A549 (cell line): ENCODE results near the gene GPR139. TPM values are rescaled to one million over a fixed set of nuclear protein-coding genes. Genes with fewer than 3 reads are reported as not detected.

Experiments
- ATAC-seq, 2 experiments: fragments of 200-7000 bp in 1 of 2; fragments of >200 bp in 1 of 2; cut with Nextera tagmentation in 1 of 2; cut with Tn5 transposase in 1 of 2; 3 replicates each; pipeline versions ENCODE4 v1.8.0 to v1.9.1; 2018 to 2020; ENCODE audit warnings: mild to moderate bottlenecking in 1 of 2, moderate library complexity in 1 of 2
- CTCF ChIA-PET: fragments of 300-600 bp; sonication (Branson Sonifier 250); formaldehyde crosslinking; extraction: SDS; loops from one replicate; lab custom pipeline; 2021; ENCODE audit warnings: antibody characterized with exemption, inconsistent platforms; lab: Yijun Ruan, JAX
- POLR2A ChIA-PET: fragments of 350-600 bp; formaldehyde crosslinking; extraction: SDS; loops from one replicate; lab custom pipeline; 2021; ENCODE audit warnings: antibody characterized with exemption, inconsistent platforms; lab: Yijun Ruan, JAX
- DNase-seq, 2 experiments: peaks; one replicate each; pipeline versions ENCODE4 v3.0.0 to v3.0.0-alpha.2; 2011 to 2016; ENCODE audit warnings: low read depth in 1 of 2, low spot score in 1 of 2
- FAIRE-seq: peaks from 2 replicates; lab custom pipeline; 2011; peaks lifted over from hg19 to GRCh38; lab: Jason Lieb, UNC
- H3K27ac ChIP-seq, 2 experiments: fragments of >200 bp; sonication (Bioruptor Twin); formaldehyde crosslinking; 3 replicates each; pipeline ENCODE4 v1.5.1; 2016 to 2017
- H3K4me1 ChIP-seq: fragments of >200 bp; sonication (Bioruptor Twin); formaldehyde crosslinking; 3 replicates; pipeline ENCODE4 v1.6.1; 2016
- H3K4me2 ChIP-seq: fragments of >200 bp; sonication (Bioruptor Twin); formaldehyde crosslinking; 3 replicates; pipeline ENCODE4 v1.6.1; 2016
- H3K4me3 ChIP-seq: fragments of >200 bp; sonication (Bioruptor Twin); formaldehyde crosslinking; 3 replicates; pipeline ENCODE4 v1.5.1; 2016
- H3K9me3 ChIP-seq: fragments of >200 bp; sonication (Bioruptor Twin); formaldehyde crosslinking; 3 replicates; pipeline ENCODE4 v1.6.1; 2016
- BCL3 ChIP-seq: fragments of >200 bp; sonication (Bioruptor Twin); formaldehyde crosslinking; IDR thresholded peaks from 3 replicates; pipeline ENCODE4 v1.6.1; 2016
- BHLHE40 ChIP-seq: IDR thresholded peaks from 2 replicates; pipeline ENCODE4 v1.6.1; 2012; ENCODE audit warnings: low read depth, low read length, inconsistent platforms
- EHMT2 ChIP-seq: fragments of 200-600 bp; sonication (generic); IDR thresholded peaks from 2 replicates; pipeline ENCODE4 v1.6.1; 2016; ENCODE audit warnings: antibody characterized with exemption, low read depth, mild to moderate bottlenecking, moderate library complexity
- EP300 ChIP-seq, 2 experiments: fragments of >200 bp; sonication (Bioruptor Twin); formaldehyde crosslinking; IDR thresholded peaks; 2 replicates in 1 of 2; 3 replicates in 1 of 2; pipeline ENCODE4 v1.6.1; 2016 to 2017
- FOSB ChIP-seq: fragments of 250-450 bp; sonication (Bioruptor Pico); IDR thresholded peaks from 2 replicates; pipeline ENCODE4 v1.5.0; 2020; ENCODE audit warnings: mild to moderate bottlenecking, moderate library complexity
- GATA3 ChIP-seq: IDR thresholded peaks from 2 replicates; pipeline ENCODE4 v1.6.1; 2012; ENCODE audit warnings: borderline replicate concordance
- HDAC2 ChIP-seq: fragments of 200-600 bp; sonication (generic); IDR thresholded peaks from 2 replicates; pipeline ENCODE4 v1.6.1; 2016
- HOXB5 ChIP-seq: fragments of 250-450 bp; sonication (Bioruptor Pico); IDR thresholded peaks from 2 replicates; pipeline ENCODE4 v1.5.0; 2020; ENCODE audit warnings: mild to moderate bottlenecking, moderate library complexity
- JUN ChIP-seq, 2 experiments: fragments of >200 bp; sonication (Bioruptor Twin); formaldehyde crosslinking; IDR thresholded peaks; 2 replicates in 1 of 2; 3 replicates in 1 of 2; pipeline ENCODE4 v1.6.1; 2016 to 2017
- JUNB ChIP-seq: fragments of >200 bp; sonication (Bioruptor Twin); formaldehyde crosslinking; IDR thresholded peaks from 2 replicates; pipeline ENCODE4 v1.6.1; 2016
- KDM1A ChIP-seq: fragments of 200-600 bp; sonication (generic); IDR thresholded peaks from 2 replicates; pipeline ENCODE4 v1.6.1; 2016; ENCODE audit warnings: low read depth, mild to moderate bottlenecking
- MAFK ChIP-seq: fragments of 450-650 bp; IDR thresholded peaks from 2 replicates; pipeline ENCODE4 v1.6.1; 2014; ENCODE audit not compliant: partially characterized antibody
- MAX ChIP-seq: IDR thresholded peaks from 2 replicates; pipeline ENCODE4 v1.6.1; 2012
- MYC ChIP-seq: IDR thresholded peaks from 2 replicates; pipeline ENCODE4 v1.6.1; 2012; ENCODE audit warnings: mild to moderate bottlenecking, inconsistent platforms, low read length, improper control_type of control experiment, borderline replicate concordance
- PBX3 ChIP-seq: IDR thresholded peaks from 2 replicates; pipeline ENCODE4 v1.6.1; 2012
- PHF8 ChIP-seq: fragments of 200-600 bp; sonication (generic); IDR thresholded peaks from 2 replicates; pipeline ENCODE4 v1.6.1; 2016; ENCODE audit warnings: low read depth, mild to moderate bottlenecking, antibody characterized with exemption, moderate library complexity, borderline replicate concordance
- RAD21 ChIP-seq, 2 experiments: fragments of >200 bp in 1 of 2; sonication (Bioruptor Twin) in 1 of 2; formaldehyde crosslinking in 1 of 2; IDR thresholded peaks in 1 of 2; conservative IDR thresholded peaks in 1 of 2; 2 replicates in 1 of 2; 3 replicates in 1 of 2; pipeline ENCODE4 v1.6.1; 2012 to 2018; ENCODE audit warnings: inconsistent platforms in 1 of 2
- RCOR1 ChIP-seq: fragments of 150-350 bp; IDR thresholded peaks from 2 replicates; pipeline ENCODE4 v1.6.1; 2014; ENCODE audit warnings: antibody characterized with exemption, low read length, low read depth
- RFX5 ChIP-seq: fragments of 450-650 bp; IDR thresholded peaks from 2 replicates; pipeline ENCODE4 v1.7.1; 2014; ENCODE audit warnings: antibody characterized with exemption, mild to moderate bottlenecking, moderate library complexity
- SREBF2 ChIP-seq: fragments of 450-650 bp; IDR thresholded peaks from 2 replicates; pipeline ENCODE4 v1.6.1; 2014; ENCODE audit warnings: mild to moderate bottlenecking, moderate library complexity
- TFCP2L1 ChIP-seq: fragments of 250-450 bp; sonication (Bioruptor Pico); IDR thresholded peaks from 2 replicates; pipeline ENCODE4 v1.5.0; 2021; ENCODE audit warnings: mild to moderate bottlenecking
- TP53 ChIP-seq: fragments of 250-450 bp; sonication (Bioruptor Pico); IDR thresholded peaks from 2 replicates; pipeline ENCODE4 v1.5.0; 2021; ENCODE audit warnings: mild to moderate bottlenecking, moderate library complexity
- ZFP36 ChIP-seq: fragments of 450-650 bp; IDR thresholded peaks from 2 replicates; pipeline ENCODE4 v1.6.1; 2014; ENCODE audit warnings: borderline replicate concordance; ENCODE audit not compliant: partially characterized antibody
- WGBS: methylation state at CpG from one replicate; pipeline ENCODE4 v1.1.6; 2017; ENCODE audit errors: missing lambda C conversion rate; 5-methylcytosine and 5-hydroxymethylcytosine counted together
- polyA plus RNA-seq, 4 experiments: library from polyadenylated mRNA; depleted of rRNA in 3 of 4; stranded (reverse); fragments of >200 nt; fragmentation: RNase III in 1 of 4; extraction: RNeasy Plus Mini Kit Qiagen cat#74134 plus additional on column Dnase treatment in 1 of 4; gene quantifications; 2 replicates in 3 of 4; 3 replicates in 1 of 4; pipeline ENCODE4 v1.2.3, GENCODE V29; 2011 to 2017

Gene GPR139
- polyA plus RNA-seq, 2 of the 4 experiments (the other 2 are of a cell fraction): not detected

GRCh38 chr16:20099375-20099774, 25.7 kb upstream of the GPR139 start:
- no peaks in the 10 kb centered on the region for H3K9me3 ChIP-seq
- ChIA-PET CTCF (interaction anchor here (1.2 kb wide), 1 partner anchor 15 kb away, joined by 3 read pairs; no protein-coding TSS in a partner anchor), POLR2A (no interaction called here)
- H3K4me3 ChIP-seq: no peak overlapping the region
- WGBS: 14% methylated on average over 4 of the region's 4 CpGs
- ATAC-seq (no peak), DNase-seq (no peak), FAIRE-seq (no peak)
- H3K4me2 ChIP-seq: no peak overlapping the region
- no peak overlapping the region for H3K27ac ChIP-seq
- H3K4me1 ChIP-seq: no peaks in the 10 kb centered on the region
- TF ChIP-seq TP53 (CRISPR knock-in tag) (no peak), MAX (no peak), HDAC2 (no peak), BCL3 (no peak), ZFP36 (no peak), GATA3 (no peak), KDM1A (no peak), FOSB (CRISPR knock-in tag) (no peak), EP300 (IDR thresholded peaks at IDR 0.05) (no peak)

GRCh38 chr16:20094157-20094556, 20.5 kb upstream of the GPR139 start:
- 0% methylated on average over 2 of the region's 3 CpGs for WGBS
- Histone ChIP-seq H3K9me3 (no peaks in the 10 kb centered on the region), H3K4me3 (no peak overlapping the region), H3K4me2 (no peak overlapping the region), H3K4me1 (no peaks in the 10 kb centered on the region), H3K27ac (no peak overlapping the region)
- FAIRE-seq: no peak
- POLR2A ChIA-PET: no interaction called here
- ATAC-seq: no peak
- CTCF ChIA-PET: no interaction called here
- no peak for DNase-seq
- TF ChIP-seq RCOR1: no peak
- no peak for TF ChIP-seq MYC
- TF ChIP-seq MAFK: no peak
- TF ChIP-seq TFCP2L1 (CRISPR knock-in tag): no peak
- no peak for TF ChIP-seq SREBF2
- no peak for TF ChIP-seq RAD21 (conservative IDR thresholded peaks at IDR 0.05 in 1 of 2, IDR thresholded peaks at IDR 0.05 in 1 of 2)
- TF ChIP-seq PHF8: no peak
- no peak for TF ChIP-seq HOXB5
- no peak for TF ChIP-seq HDAC2

- TF ChIP-seq EHMT2 (no peak), JUN (IDR thresholded peaks at IDR 0.05) (no peak), PBX3 (no peak), RFX5 (no peak), SREBF2 (no peak), BHLHE40 (no peak), JUNB (no peak)
- 0% methylated on average over 3 of the region's 3 CpGs for WGBS
- ATAC-seq (no peak), DNase-seq (no peak), FAIRE-seq (no peak)
- Histone ChIP-seq H3K4me2 (no peak overlapping the region), H3K27ac (no peak overlapping the region), H3K4me1 (no peaks in the 10 kb centered on the region), H3K9me3 (no peaks in the 10 kb centered on the region), H3K4me3 (no peak overlapping the region)
- ChIA-PET POLR2A (no interaction called here), CTCF (interaction anchor here (1.4 kb wide), 1 partner anchor 211 kb away, joined by 4 read pairs; no protein-coding TSS in a partner anchor)
These were observed 15.7 kb upstream of the GPR139 start for GRCh38 chr16:20089246-20089965.
